A673 (cell line): Measurements from ENCODE around the gene RFX1.

Source experiments
- EZH2 ChIP-seq: fragments of 200-600 bp; sonication (generic); IDR thresholded peaks from 2 replicates; pipeline ENCODE4 v1.6.1; 2017; ENCODE audit warnings: borderline replicate concordance, low read depth, mild to moderate bottlenecking, mixed read lengths, antibody characterized with exemption, low read length; ENCODE audit not compliant: poor library complexity, severe bottlenecking
- TF ChIP-seq, protein P1 (sequence below): fragments of 300-800, 200-600 bp; sonication (generic); conservative IDR thresholded peaks from 2 replicates; pipeline ENCODE4 v1.5.1; 2017; ENCODE audit warnings: low read depth, mild to moderate bottlenecking, antibody characterized with exemption, low read length, moderate library complexity, mixed read lengths

DNA sequence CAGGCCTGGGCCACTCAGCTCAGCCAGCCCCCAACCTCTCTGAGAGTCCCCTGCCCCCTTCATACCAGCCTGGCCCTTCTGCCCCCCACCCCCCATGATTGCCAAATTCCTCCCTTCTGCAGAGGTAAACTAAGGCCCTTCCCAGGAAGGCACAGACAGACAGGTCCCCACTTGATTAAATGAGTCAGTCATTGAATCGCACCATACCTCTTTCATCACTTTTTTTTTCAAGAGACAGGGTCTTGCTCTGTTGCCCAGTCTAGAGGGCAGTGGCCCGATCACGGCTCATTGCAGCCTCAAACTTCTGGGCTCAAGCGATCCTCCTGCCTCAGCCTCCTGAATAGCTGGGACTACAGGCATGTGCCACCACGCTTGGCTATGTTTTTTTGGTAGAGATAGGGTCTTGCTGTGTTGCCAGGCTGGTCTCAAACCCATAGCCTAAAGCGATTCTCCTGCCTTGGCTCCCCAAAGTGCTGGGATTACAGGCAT, 73.9 kb downstream of the RFX1 start:
- TF ChIP-seq EZH2: no peak
- TF ChIP-seq, protein P1, sequence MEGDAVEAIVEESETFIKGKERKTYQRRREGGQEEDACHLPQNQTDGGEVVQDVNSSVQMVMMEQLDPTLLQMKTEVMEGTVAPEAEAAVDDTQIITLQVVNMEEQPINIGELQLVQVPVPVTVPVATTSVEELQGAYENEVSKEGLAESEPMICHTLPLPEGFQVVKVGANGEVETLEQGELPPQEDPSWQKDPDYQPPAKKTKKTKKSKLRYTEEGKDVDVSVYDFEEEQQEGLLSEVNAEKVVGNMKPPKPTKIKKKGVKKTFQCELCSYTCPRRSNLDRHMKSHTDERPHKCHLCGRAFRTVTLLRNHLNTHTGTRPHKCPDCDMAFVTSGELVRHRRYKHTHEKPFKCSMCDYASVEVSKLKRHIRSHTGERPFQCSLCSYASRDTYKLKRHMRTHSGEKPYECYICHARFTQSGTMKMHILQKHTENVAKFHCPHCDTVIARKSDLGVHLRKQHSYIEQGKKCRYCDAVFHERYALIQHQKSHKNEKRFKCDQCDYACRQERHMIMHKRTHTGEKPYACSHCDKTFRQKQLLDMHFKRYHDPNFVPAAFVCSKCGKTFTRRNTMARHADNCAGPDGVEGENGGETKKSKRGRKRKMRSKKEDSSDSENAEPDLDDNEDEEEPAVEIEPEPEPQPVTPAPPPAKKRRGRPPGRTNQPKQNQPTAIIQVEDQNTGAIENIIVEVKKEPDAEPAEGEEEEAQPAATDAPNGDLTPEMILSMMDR: no peak
